ENCODE data around the gene TTLL5. TPM values are rescaled to one million over a fixed set of nuclear protein-coding genes. Genes with fewer than 3 reads are reported as not detected.

Gene TTLL5
- total and polyA plus RNA-seq, 2 of the 13 experiments (the other 11 are each of a cell fraction or from before 2014, with no cell fraction given) = 11.8 to 18.8 TPM

DNA sequence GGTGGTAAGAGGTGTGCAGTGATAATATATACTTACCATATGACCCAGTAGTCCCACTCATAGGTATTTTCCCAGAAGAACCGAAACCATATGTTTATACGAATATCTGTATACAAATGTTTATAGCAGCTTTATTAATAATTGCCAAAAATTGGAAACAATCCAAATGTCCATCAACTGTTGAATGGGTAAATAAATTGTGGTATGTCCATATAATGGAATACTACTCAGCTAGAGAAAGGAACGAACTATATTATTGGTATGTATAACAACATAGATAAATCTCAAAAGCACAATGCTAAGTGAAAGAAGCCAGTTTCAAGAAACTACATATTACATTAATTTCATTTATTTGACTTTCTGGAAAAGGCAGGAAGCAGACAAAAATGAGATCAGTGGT, 66.1 kb downstream of the TTLL5 start (continued):
- TF ChIP-seq, protein P1, sequence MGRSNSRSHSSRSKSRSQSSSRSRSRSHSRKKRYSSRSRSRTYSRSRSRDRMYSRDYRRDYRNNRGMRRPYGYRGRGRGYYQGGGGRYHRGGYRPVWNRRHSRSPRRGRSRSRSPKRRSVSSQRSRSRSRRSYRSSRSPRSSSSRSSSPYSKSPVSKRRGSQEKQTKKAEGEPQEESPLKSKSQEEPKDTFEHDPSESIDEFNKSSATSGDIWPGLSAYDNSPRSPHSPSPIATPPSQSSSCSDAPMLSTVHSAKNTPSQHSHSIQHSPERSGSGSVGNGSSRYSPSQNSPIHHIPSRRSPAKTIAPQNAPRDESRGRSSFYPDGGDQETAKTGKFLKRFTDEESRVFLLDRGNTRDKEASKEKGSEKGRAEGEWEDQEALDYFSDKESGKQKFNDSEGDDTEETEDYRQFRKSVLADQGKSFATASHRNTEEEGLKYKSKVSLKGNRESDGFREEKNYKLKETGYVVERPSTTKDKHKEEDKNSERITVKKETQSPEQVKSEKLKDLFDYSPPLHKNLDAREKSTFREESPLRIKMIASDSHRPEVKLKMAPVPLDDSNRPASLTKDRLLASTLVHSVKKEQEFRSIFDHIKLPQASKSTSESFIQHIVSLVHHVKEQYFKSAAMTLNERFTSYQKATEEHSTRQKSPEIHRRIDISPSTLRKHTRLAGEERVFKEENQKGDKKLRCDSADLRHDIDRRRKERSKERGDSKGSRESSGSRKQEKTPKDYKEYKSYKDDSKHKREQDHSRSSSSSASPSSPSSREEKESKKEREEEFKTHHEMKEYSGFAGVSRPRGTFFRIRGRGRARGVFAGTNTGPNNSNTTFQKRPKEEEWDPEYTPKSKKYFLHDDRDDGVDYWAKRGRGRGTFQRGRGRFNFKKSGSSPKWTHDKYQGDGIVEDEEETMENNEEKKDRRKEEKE (IDR thresholded peaks at IDR 0.05) = no peak
- no peak for TF ChIP-seq SRSF4 (IDR thresholded peaks at IDR 0.05; ENCODE audit: low read depth, low read length, poor library complexity, severe bottlenecking)

DNA sequence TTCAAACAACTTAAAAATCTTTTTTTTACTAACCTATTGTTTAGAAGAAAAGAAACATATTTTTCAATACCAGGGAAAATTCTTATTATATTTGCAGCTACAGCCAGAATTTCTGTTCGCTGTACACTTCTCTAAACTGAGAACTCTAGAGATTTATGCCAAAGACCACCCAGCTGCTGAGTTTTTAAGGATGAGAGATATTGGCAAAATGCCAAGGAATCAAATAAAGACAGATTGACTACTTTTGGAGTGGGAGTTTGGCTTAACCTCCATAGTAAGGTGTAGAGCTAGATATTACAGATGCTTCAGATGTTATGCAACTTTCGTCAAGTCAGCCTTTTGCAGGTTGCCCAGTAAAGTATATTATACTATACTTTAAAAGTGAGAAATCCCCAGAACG, 71.8 kb downstream of the TTLL5 start:
- Histone ChIP-seq H3K9ac (ENCODE audit: insufficient read depth, low read depth, low read length) (no peak overlapping the region), H2AFZ (ENCODE audit: low read length) (no peak overlapping the region), H3K4me1 (ENCODE audit: insufficient read depth, low read length) (no peaks in the 10 kb centered on the region), H3K27ac (ENCODE audit: extremely low read length, insufficient read depth, low read length) (no peak overlapping the region), H3K4me2 (ENCODE audit: low read depth, low read length) (no peak overlapping the region), H3K27me3 (ENCODE audit: control insufficient read depth in 1 of 2, insufficient read depth in 2 of 2, low read length in 2 of 2) (no peaks in the 10 kb centered on the region), H3K36me3 (replicated peaks in 1 of 2; ENCODE audit: control insufficient read depth in 1 of 2, insufficient read depth in 2 of 2, low read length in 2 of 2) (peaks cover 4 to 31% of the 10 kb centered on the region in 2 experiments), H3K79me2 (ENCODE audit: insufficient read depth, low read length) (no peaks in the 10 kb centered on the region), H3K4me3 (replicated peaks in 1 of 3; ENCODE audit: insufficient read depth in 1 of 3, low read depth in 2 of 3, low read length in 3 of 3) (no peak overlapping the region), H3K9me3 (ENCODE audit: low read length) (no peaks in the 10 kb centered on the region), H4K20me1 (ENCODE audit: insufficient read depth, low read length) (no peaks in the 10 kb centered on the region)
- ChIA-PET POLR2A (no interaction called here), CTCF (ENCODE audit: low intra/inter-chr PET ratio, low total read pairs) (no interaction called here)
- ATAC-seq (no peak), DNase-seq (ENCODE audit: low spot score) (no peak), FAIRE-seq (no peak)
- 97% methylated on average over 3 of the region's 3 CpGs for WGBS (ENCODE audit: low lambda C conversion rate)
- in situ Hi-C loops (cut with HindIII; ENCODE audit: extremely low pct_ligation_motif_present, low pct_unique_long_range_greater_than_20kb) (no loop called here), intact Hi-C loops (cut with micrococcal nuclease; ENCODE audit: unreplicated experiment) (no loop called here)
- no TSS peak for BruUV-seq (replicated peaks)
- TF ChIP-seq ZMYM3 (CRISPR knock-in tag; IDR thresholded peaks at IDR 0.05) = no peak
- TF ChIP-seq MTA3 (CRISPR knock-in tag; IDR thresholded peaks at IDR 0.05) = no peak
- TF ChIP-seq MBNL3 (CRISPR knock-in tag; conservative IDR thresholded peaks at IDR 0.05) = no peak
- TF ChIP-seq ZNF24 (IDR thresholded peaks at IDR 0.05) = no peak
- no peak for TF ChIP-seq KAT7 (CRISPR knock-in tag; IDR thresholded peaks at IDR 0.05; ENCODE audit: borderline replicate concordance)
- TF ChIP-seq THYN1 (CRISPR knock-in tag; IDR thresholded peaks at IDR 0.05; ENCODE audit: borderline replicate concordance, low read depth) = no peak
- TF ChIP-seq ZNF660 (CRISPR knock-in tag; IDR thresholded peaks at IDR 0.05; ENCODE audit: borderline replicate concordance, low read depth) = no peak
- TF ChIP-seq, protein P2, sequence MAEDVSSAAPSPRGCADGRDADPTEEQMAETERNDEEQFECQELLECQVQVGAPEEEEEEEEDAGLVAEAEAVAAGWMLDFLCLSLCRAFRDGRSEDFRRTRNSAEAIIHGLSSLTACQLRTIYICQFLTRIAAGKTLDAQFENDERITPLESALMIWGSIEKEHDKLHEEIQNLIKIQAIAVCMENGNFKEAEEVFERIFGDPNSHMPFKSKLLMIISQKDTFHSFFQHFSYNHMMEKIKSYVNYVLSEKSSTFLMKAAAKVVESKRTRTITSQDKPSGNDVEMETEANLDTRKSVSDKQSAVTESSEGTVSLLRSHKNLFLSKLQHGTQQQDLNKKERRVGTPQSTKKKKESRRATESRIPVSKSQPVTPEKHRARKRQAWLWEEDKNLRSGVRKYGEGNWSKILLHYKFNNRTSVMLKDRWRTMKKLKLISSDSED (CRISPR knock-in tag; IDR thresholded peaks at IDR 0.05) = no peak
- peak; percentile 36; the same call in 1 of the 2 replicates for TF ChIP-seq MAFF (IDR thresholded peaks at IDR 0.05; ENCODE audit: low read depth, low read length)
- TF ChIP-seq, protein P3, sequence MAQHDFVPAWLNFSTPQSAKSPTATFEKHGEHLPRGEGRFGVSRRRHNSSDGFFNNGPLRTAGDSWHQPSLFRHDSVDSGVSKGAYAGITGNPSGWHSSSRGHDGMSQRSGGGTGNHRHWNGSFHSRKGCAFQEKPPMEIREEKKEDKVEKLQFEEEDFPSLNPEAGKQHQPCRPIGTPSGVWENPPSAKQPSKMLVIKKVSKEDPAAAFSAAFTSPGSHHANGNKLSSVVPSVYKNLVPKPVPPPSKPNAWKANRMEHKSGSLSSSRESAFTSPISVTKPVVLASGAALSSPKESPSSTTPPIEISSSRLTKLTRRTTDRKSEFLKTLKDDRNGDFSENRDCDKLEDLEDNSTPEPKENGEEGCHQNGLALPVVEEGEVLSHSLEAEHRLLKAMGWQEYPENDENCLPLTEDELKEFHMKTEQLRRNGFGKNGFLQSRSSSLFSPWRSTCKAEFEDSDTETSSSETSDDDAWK (CRISPR knock-in tag; IDR thresholded peaks at IDR 0.05) = no peak
- TF ChIP-seq, protein P4, sequence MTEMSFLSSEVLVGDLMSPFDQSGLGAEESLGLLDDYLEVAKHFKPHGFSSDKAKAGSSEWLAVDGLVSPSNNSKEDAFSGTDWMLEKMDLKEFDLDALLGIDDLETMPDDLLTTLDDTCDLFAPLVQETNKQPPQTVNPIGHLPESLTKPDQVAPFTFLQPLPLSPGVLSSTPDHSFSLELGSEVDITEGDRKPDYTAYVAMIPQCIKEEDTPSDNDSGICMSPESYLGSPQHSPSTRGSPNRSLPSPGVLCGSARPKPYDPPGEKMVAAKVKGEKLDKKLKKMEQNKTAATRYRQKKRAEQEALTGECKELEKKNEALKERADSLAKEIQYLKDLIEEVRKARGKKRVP (CRISPR knock-in tag; IDR thresholded peaks at IDR 0.05) = no peak
- TF ChIP-seq ARNTL (CRISPR knock-in tag; IDR thresholded peaks at IDR 0.05) = no peak
- no peak for TF ChIP-seq MBD4 (IDR thresholded peaks at IDR 0.05; ENCODE audit: borderline replicate concordance, low read length)
- TF ChIP-seq TBL1XR1 (IDR thresholded peaks at IDR 0.05; ENCODE audit: borderline replicate concordance, low read length, partially characterized antibody) = no peak
